Tibial nerve (tissue), 4 donors: ENCODE results near the gene RPLP1.

Experiments used
- EP300 ChIP-seq, 2 donors: sonication (generic); formaldehyde crosslinking; IDR thresholded peaks; one replicate each; pipeline ENCODE4 v1.6.1; 2017; ENCODE audit warnings: antibody characterized with exemption in 2 of 2, mild to moderate bottlenecking in 1 of 2
- POLR2A ChIP-seq, 2 donors: fragments of 450-650 bp; IDR thresholded peaks; one replicate each; pipeline ENCODE4 v1.6.1; 2017; ENCODE audit warnings: antibody characterized with exemption in 2 of 2, mild to moderate bottlenecking in 2 of 2, moderate library complexity in 2 of 2
- TF ChIP-seq, protein P1 (sequence below), 5 experiments: fragments of 200-600 bp in 3 of 5; fragments of 450-650 bp in 2 of 5; sonication (generic) in 3 of 5; IDR thresholded peaks; one replicate each; pipeline ENCODE4 v1.5.1; 2016 to 2019; ENCODE audit warnings: antibody characterized with exemption in 5 of 5, mild to moderate bottlenecking in 3 of 5, moderate library complexity in 2 of 5

DNA sequence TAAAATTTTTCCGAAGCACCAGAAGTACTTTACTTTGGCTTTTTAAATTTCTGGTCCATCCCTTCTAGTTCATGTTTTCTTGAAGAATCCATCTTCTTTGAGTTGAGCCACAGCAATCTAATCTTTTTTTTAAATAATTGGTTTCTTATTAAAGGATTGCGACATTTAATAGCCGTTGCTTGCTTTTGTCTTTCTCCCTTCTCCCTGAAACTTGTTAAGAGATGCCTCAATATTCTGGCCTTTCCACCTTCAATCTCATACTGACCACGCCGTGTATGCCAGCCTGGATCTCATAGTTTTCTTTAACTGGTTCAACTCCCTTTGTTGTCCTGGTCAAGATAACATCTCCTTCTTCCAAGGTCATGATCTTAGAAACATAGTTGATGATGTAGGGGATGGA, 18.4 kb upstream of the RPLP1 start:
- TF ChIP-seq POLR2A (IDR thresholded peaks at IDR 0.05) = no peak
- TF ChIP-seq, protein P1, sequence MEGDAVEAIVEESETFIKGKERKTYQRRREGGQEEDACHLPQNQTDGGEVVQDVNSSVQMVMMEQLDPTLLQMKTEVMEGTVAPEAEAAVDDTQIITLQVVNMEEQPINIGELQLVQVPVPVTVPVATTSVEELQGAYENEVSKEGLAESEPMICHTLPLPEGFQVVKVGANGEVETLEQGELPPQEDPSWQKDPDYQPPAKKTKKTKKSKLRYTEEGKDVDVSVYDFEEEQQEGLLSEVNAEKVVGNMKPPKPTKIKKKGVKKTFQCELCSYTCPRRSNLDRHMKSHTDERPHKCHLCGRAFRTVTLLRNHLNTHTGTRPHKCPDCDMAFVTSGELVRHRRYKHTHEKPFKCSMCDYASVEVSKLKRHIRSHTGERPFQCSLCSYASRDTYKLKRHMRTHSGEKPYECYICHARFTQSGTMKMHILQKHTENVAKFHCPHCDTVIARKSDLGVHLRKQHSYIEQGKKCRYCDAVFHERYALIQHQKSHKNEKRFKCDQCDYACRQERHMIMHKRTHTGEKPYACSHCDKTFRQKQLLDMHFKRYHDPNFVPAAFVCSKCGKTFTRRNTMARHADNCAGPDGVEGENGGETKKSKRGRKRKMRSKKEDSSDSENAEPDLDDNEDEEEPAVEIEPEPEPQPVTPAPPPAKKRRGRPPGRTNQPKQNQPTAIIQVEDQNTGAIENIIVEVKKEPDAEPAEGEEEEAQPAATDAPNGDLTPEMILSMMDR (IDR thresholded peaks at IDR 0.05) = no peak
- TF ChIP-seq EP300 (IDR thresholded peaks at IDR 0.05) = no peak
